ENCODE data around the gene PGAM2. TPM values are rescaled to one million over a fixed set of nuclear protein-coding genes. Genes with fewer than 3 reads are reported as not detected.
"Not testable (repeated sequence)": the region's sequence is repeated elsewhere in the genome, so short reads cannot be mapped to it uniquely, and the experiment has no call there.

PGAM2 gene
- total and polyA plus RNA-seq, 2 of the 4 experiments (the other 2 are of a cell fraction), result not detected

DNA sequence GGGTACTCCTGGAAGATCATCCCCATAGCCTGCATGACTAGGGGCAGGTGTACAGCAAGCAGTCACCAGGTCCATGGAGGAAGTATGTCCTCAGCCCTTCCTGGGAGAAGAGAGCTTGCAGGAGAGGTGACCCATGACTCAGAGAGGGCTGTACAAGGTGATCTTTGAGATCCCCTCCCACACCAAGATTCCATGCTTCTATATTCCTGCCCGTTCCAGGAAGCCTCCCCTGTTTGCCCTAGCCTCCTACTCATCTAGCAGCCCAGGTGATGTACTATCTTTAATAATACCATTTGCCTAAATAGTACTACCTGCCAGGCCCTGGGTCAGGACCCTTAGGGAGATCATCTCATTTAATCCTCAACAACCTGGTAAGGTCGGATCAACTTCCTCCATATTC lies 27.4 kb downstream of the PGAM2 start:
- H3K9ac ChIP-seq (ENCODE audit: low read depth, low read length); POLR2A ChIA-PET (ENCODE audit: unreplicated experiment); H2AK5ac ChIP-seq (ENCODE audit: low read depth, low read length); H3K27me3 ChIP-seq (ENCODE audit: control insufficient read depth, insufficient read depth, low read length); H3K23ac ChIP-seq (ENCODE audit: low read depth, low read length); DNase-seq; H3K4me3 ChIP-seq (ENCODE audit: insufficient read depth, low read depth, low read length); H3K9me3 ChIP-seq (ENCODE audit: control insufficient read depth, insufficient read depth, low read length); ATAC-seq (ENCODE audit: low read depth); H3K4me2 ChIP-seq (ENCODE audit: low read depth, low read length); H2BK20ac ChIP-seq (ENCODE audit: low read depth, low read length); H2BK5ac ChIP-seq (ENCODE audit: low read depth, low read length, poor library complexity, severe bottlenecking); H2AK9ac ChIP-seq (replicated peaks; ENCODE audit: low read depth, low read length, poor library complexity); H3K56ac ChIP-seq (ENCODE audit: extremely low read depth, insufficient read depth, low read length); H3K27ac ChIP-seq (ENCODE audit: insufficient read depth, low read length); H4K91ac ChIP-seq (ENCODE audit: insufficient read depth, low read depth, low read length); H2BK15ac ChIP-seq (ENCODE audit: low read depth, low read length); H3K4me1 ChIP-seq (ENCODE audit: control insufficient read depth, insufficient read depth, low read length); intact Hi-C loops (cut with micrococcal nuclease); H3K4ac ChIP-seq (ENCODE audit: low read depth, low read length); H4K5ac ChIP-seq (ENCODE audit: low read depth, low read length); H3K36me3 ChIP-seq (ENCODE audit: control insufficient read depth, insufficient read depth, low read length); dilution Hi-C loops (cut with HindIII; ENCODE audit: low sequenced_read_pairs, unreplicated experiment); H3K79me1 ChIP-seq (ENCODE audit: low read depth in 1 of 2, low read length in 2 of 2); H3K18ac ChIP-seq (ENCODE audit: low read depth, low read length); H4K20me1 ChIP-seq (ENCODE audit: insufficient read depth, low read length); H4K8ac ChIP-seq (ENCODE audit: low read depth in 2 of 2, low read length in 2 of 2); H3K9me1 ChIP-seq (ENCODE audit: insufficient read depth, low read length); CTCF ChIA-PET; H3K14ac ChIP-seq (replicated peaks; ENCODE audit: low read depth, low read length); H2AFZ ChIP-seq (replicated peaks; ENCODE audit: low read length, poor library complexity); BruUV-seq (replicated peaks); in situ Hi-C loops (cut with MboI; ENCODE audit: low sequenced_read_pairs); H2BK120ac ChIP-seq (ENCODE audit: low read depth, low read length): not testable (repeated sequence)
- WGBS, 2 experiments (ENCODE audit: extremely low coverage in 2 of 2, insufficient read length in 1 of 2), result 63% methylated on average over 1 of the region's 2 CpGs; no CpG with 5 or more reads in 1 of the 2 experiments

DNA sequence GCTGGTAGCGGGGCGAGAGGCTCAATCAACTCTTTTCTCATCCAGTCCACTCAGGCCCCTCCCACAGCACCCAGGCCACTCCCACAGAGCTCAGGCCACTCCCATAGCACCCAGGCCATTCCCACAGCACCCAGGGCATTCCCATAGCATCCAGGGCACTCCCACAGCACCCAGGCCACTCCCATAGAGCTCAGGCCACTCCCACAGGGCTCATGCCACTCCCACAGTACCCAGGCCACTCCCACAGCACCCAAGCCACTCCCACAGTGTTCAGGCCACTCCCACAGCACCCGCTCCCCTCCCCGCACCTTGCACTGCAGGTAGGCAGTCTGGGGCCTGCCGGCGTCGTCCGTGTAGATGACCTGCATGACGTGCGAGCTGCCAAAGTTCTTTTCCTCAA lies 29.0 kb downstream of the PGAM2 start:
- DNase-seq; H3K18ac ChIP-seq (ENCODE audit: low read depth, low read length); H3K4ac ChIP-seq (ENCODE audit: low read depth, low read length); H3K9me1 ChIP-seq (ENCODE audit: insufficient read depth, low read length); H2AFZ ChIP-seq (replicated peaks; ENCODE audit: low read length, poor library complexity); H3K14ac ChIP-seq (replicated peaks; ENCODE audit: low read depth, low read length); H3K4me3 ChIP-seq (ENCODE audit: insufficient read depth, low read depth, low read length); H3K23ac ChIP-seq (ENCODE audit: low read depth, low read length); H3K9ac ChIP-seq (ENCODE audit: low read depth, low read length); H4K5ac ChIP-seq (ENCODE audit: low read depth, low read length); BruUV-seq (replicated peaks); H2BK5ac ChIP-seq (ENCODE audit: low read depth, low read length, poor library complexity, severe bottlenecking); H3K4me1 ChIP-seq (ENCODE audit: control insufficient read depth, insufficient read depth, low read length); H2BK120ac ChIP-seq (ENCODE audit: low read depth, low read length); H3K27ac ChIP-seq (ENCODE audit: insufficient read depth, low read length); in situ Hi-C loops (cut with MboI; ENCODE audit: low sequenced_read_pairs); H2AK9ac ChIP-seq (replicated peaks; ENCODE audit: low read depth, low read length, poor library complexity); H3K9me3 ChIP-seq (ENCODE audit: control insufficient read depth, insufficient read depth, low read length); H2BK20ac ChIP-seq (ENCODE audit: low read depth, low read length); H3K4me2 ChIP-seq (ENCODE audit: low read depth, low read length); H3K36me3 ChIP-seq (ENCODE audit: control insufficient read depth, insufficient read depth, low read length); H2AK5ac ChIP-seq (ENCODE audit: low read depth, low read length); dilution Hi-C loops (cut with HindIII; ENCODE audit: low sequenced_read_pairs, unreplicated experiment); CTCF ChIA-PET; H2BK15ac ChIP-seq (ENCODE audit: low read depth, low read length); H3K27me3 ChIP-seq (ENCODE audit: control insufficient read depth, insufficient read depth, low read length); H4K91ac ChIP-seq (ENCODE audit: insufficient read depth, low read depth, low read length); H4K8ac ChIP-seq (ENCODE audit: low read depth in 2 of 2, low read length in 2 of 2); POLR2A ChIA-PET (ENCODE audit: unreplicated experiment); H4K20me1 ChIP-seq (ENCODE audit: insufficient read depth, low read length); H3K56ac ChIP-seq (ENCODE audit: extremely low read depth, insufficient read depth, low read length); intact Hi-C loops (cut with micrococcal nuclease); H3K79me1 ChIP-seq (ENCODE audit: low read depth in 1 of 2, low read length in 2 of 2): not testable (repeated sequence)
- no CpG with 5 or more reads among the region's 10 CpGs for WGBS, 2 experiments (ENCODE audit: extremely low coverage in 2 of 2, insufficient read length in 1 of 2)
- ATAC-seq (ENCODE audit: low read depth), result peak; percentile 59
